CD4-positive, alpha-beta T cell (primary cell): ENCODE data around the gene PBX1. TPM values are rescaled to one million over a fixed set of nuclear protein-coding genes. Genes with fewer than 3 reads are reported as not detected.

Experiments used
- ATAC-seq: fragments of 200-7000 bp; cut with Tn5 transposase; one replicate; pipeline ENCODE4 v1.10.0; 2022; ENCODE audit warnings: mild to moderate bottlenecking; ENCODE audit not compliant: poor library complexity
- CTCF ChIA-PET: fragments of 350-600 bp; sonication (Branson Sonifier 250); formaldehyde crosslinking; loops from one replicate; lab custom pipeline; 2021; ENCODE audit warnings: antibody characterized with exemption, inconsistent platforms; lab: Charles Lee
- POLR2A ChIA-PET: fragments of 350-600 bp; sonication (Branson Sonifier 250); formaldehyde crosslinking; loops from one replicate; lab custom pipeline; 2021; ENCODE audit warnings: antibody characterized with exemption, inconsistent platforms; lab: Charles Lee
- DNase-seq, 14 experiments: peaks; one replicate each; pipeline ENCODE4 v3.0.0-alpha.2; 2013 to 2020; ENCODE audit warnings: mixed read lengths in 2 of 14
- H3K27ac ChIP-seq, 2 donors: one replicate each; pipeline versions ENCODE4 v1.5.1 to v1.7.0; 2013; ENCODE audit warnings: low read length in 2 of 2, low read depth in 1 of 2, mild to moderate bottlenecking in 1 of 2
- H3K27me3 ChIP-seq, 2 experiments: 1 replicate in 1 of 2; 2 replicates in 1 of 2; pipeline versions ENCODE4 v1.6.1 to v1.7.0; 2013; ENCODE audit warnings: low read length in 2 of 2, control low read depth in 1 of 2, mild to moderate bottlenecking in 1 of 2, moderate library complexity in 1 of 2; ENCODE audit not compliant: insufficient read depth in 2 of 2, control insufficient read depth in 1 of 2
- H3K36me3 ChIP-seq: one replicate; pipeline ENCODE4 v1.6.1; 2013; ENCODE audit warnings: low read length, control low read depth; ENCODE audit not compliant: insufficient read depth
- H3K4me1 ChIP-seq: one replicate; pipeline ENCODE4 v1.6.1; 2013; ENCODE audit warnings: low read length, control low read depth; ENCODE audit not compliant: insufficient read depth
- H3K4me3 ChIP-seq: one replicate; pipeline ENCODE4 v1.5.1; 2013; ENCODE audit warnings: mild to moderate bottlenecking, low read length, moderate library complexity
- H3K9me3 ChIP-seq, 2 experiments: 1 replicate in 1 of 2; 2 replicates in 1 of 2; pipeline versions ENCODE4 v1.6.1 to v1.7.0; 2013; ENCODE audit warnings: low read length in 2 of 2, mild to moderate bottlenecking in 2 of 2, control low read depth in 1 of 2, moderate library complexity in 1 of 2; ENCODE audit not compliant: control insufficient read depth in 1 of 2, insufficient read depth in 1 of 2
- H3K27ac Mint-ChIP-seq: one replicate; pipeline ENCODE4 v1.8.0; 2020; ENCODE audit warnings: mixed read lengths
- H3K27me3 Mint-ChIP-seq: one replicate; pipeline ENCODE4 v1.8.0; 2021; ENCODE audit warnings: mixed read lengths
- H3K36me3 Mint-ChIP-seq: one replicate; pipeline ENCODE4 v1.8.0; 2021; ENCODE audit warnings: low read depth, mixed read lengths
- H3K4me1 Mint-ChIP-seq: one replicate; pipeline ENCODE4 v1.8.0; 2021; ENCODE audit warnings: low read depth, mixed read lengths
- H3K4me3 Mint-ChIP-seq: one replicate; pipeline ENCODE4 v1.8.0; 2020; ENCODE audit warnings: mild to moderate bottlenecking, mixed read lengths
- H3K9me3 Mint-ChIP-seq: one replicate; pipeline ENCODE4 v1.8.0; 2020; ENCODE audit warnings: mixed read lengths
- intact Hi-C, 2 experiments: fragments of 100-400 bp; cut with DNase I in 1 of 2; cut with micrococcal nuclease in 1 of 2; formaldehyde crosslinking; loops; one replicate each; pipeline versions ENCODE4 v1.15.1 to v1.9.0; 2023 to 2025; cut with DNase I, micrococcal nuclease
- total RNA-seq, 174 experiments: library from RNA in 2 of 174; stranded (reverse) in 2 of 174; gene quantifications; one replicate each; pipeline ENCODE4 v1.2.3 and lab custom pipeline; 2021 to 2026
- TF ChIP-seq, protein P1 (sequence below): fragments of 200-600 bp; IDR thresholded peaks from one replicate; pipeline ENCODE4 v1.8.0; 2022; ENCODE audit warnings: antibody characterized with exemption, mild to moderate bottlenecking

PBX1 gene
- total RNA-seq, 2 experiments from 2014 or later: 0.64 to 0.96 TPM

GRCh38 chr1:164625004-164625617, 66.1 kb downstream of the PBX1 start:
- Histone ChIP-seq H3K36me3 (no peaks in the 10 kb centered on the region), H3K4me1 (no peaks in the 10 kb centered on the region), H3K4me3 (no peak overlapping the region), H3K9me3 (no peaks in the 10 kb centered on the region), H3K27me3 (no peaks in the 10 kb centered on the region), H3K27ac (no peak overlapping the region)
- H3K9me3 Mint-ChIP-seq: no peaks in the 10 kb centered on the region
- TF ChIP-seq, protein P1, sequence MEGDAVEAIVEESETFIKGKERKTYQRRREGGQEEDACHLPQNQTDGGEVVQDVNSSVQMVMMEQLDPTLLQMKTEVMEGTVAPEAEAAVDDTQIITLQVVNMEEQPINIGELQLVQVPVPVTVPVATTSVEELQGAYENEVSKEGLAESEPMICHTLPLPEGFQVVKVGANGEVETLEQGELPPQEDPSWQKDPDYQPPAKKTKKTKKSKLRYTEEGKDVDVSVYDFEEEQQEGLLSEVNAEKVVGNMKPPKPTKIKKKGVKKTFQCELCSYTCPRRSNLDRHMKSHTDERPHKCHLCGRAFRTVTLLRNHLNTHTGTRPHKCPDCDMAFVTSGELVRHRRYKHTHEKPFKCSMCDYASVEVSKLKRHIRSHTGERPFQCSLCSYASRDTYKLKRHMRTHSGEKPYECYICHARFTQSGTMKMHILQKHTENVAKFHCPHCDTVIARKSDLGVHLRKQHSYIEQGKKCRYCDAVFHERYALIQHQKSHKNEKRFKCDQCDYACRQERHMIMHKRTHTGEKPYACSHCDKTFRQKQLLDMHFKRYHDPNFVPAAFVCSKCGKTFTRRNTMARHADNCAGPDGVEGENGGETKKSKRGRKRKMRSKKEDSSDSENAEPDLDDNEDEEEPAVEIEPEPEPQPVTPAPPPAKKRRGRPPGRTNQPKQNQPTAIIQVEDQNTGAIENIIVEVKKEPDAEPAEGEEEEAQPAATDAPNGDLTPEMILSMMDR: no peak
- ATAC-seq (no peak), DNase-seq (no peak)
- H3K4me1 Mint-ChIP-seq: no peaks in the 10 kb centered on the region
- no peaks in the 10 kb centered on the region for H3K36me3 Mint-ChIP-seq
- POLR2A ChIA-PET: no interaction called here
- intact Hi-C loops: no loop called here
- CTCF ChIA-PET: no interaction called here
- H3K27me3 Mint-ChIP-seq: no peaks in the 10 kb centered on the region
- H3K27ac Mint-ChIP-seq: no peak overlapping the region
- no peak overlapping the region for H3K4me3 Mint-ChIP-seq

DNA sequence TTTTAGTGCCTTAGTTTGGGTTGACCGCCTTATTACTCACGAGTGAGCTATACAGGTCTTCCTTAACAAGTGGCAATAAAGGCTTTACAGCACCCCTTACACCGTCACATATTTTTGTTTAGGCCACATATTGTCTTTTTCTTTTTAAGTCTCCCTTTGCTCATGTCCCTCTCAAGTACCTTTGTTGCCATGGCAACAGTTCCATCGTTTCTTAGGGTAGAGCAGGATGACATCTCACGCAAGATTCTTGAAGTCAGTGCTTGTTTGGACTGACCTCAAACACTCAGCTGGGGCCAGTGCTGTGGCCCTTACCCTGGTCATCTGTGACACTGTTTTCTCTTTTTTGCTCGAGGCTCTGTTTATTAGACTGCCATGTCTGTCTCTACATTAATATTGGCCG, 69.8 kb downstream of the PBX1 start:
- ChIA-PET POLR2A (no interaction called here), CTCF (no interaction called here)
- DNase-seq (no peak), ATAC-seq (no peak)
- H3K4me3 Mint-ChIP-seq: no peak overlapping the region
- H3K4me1 Mint-ChIP-seq: no peaks in the 10 kb centered on the region
- no peaks in the 10 kb centered on the region for H3K4me1 ChIP-seq
- no peaks in the 10 kb centered on the region for H3K9me3 ChIP-seq
- no peak overlapping the region for H3K4me3 ChIP-seq
- no peak overlapping the region for H3K27ac ChIP-seq
- no peaks in the 10 kb centered on the region for H3K27me3 ChIP-seq
- no peaks in the 10 kb centered on the region for H3K36me3 ChIP-seq
- TF ChIP-seq, protein P1: no peak
- H3K27me3 Mint-ChIP-seq: no peaks in the 10 kb centered on the region
- H3K36me3 Mint-ChIP-seq: no peaks in the 10 kb centered on the region
- no peak overlapping the region for H3K27ac Mint-ChIP-seq
- H3K9me3 Mint-ChIP-seq: no peaks in the 10 kb centered on the region
- intact Hi-C loops: no loop called here

DNA sequence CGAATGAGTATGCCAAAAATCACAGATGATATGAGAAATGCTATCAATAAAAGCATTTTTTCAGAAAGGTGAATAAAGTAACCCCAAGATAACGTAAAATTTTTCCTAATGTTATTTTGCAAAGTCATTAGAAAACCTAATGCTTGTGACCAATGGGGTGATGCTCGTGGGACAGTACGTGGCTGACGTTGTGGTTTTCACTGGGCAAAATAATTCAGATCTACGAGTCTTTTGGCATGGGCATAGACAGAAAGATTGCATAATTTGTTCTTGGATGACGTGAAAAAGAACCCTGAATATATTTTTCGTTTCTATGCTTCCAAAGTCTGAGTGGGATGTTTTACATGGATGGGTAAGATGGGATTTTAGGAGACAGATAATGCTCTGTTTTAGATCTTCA, 71.0 kb downstream of the PBX1 start:
- Mint-ChIP-seq H3K27me3 (no peaks in the 10 kb centered on the region), H3K4me3 (no peak overlapping the region), H3K36me3 (no peaks in the 10 kb centered on the region), H3K27ac (no peak overlapping the region), H3K4me1 (no peaks in the 10 kb centered on the region), H3K9me3 (no peaks in the 10 kb centered on the region)
- DNase-seq (no peak), ATAC-seq (no peak)
- H3K4me3 ChIP-seq: no peak overlapping the region
- ChIA-PET CTCF (no interaction called here), POLR2A (no interaction called here)
- peaks cover 0 to 2% of the 10 kb centered on the region in 2 experiments for H3K27me3 ChIP-seq
- TF ChIP-seq, protein P1: no peak
- H3K4me1 ChIP-seq: no peaks in the 10 kb centered on the region
- H3K36me3 ChIP-seq: no peaks in the 10 kb centered on the region
- intact Hi-C loops: no loop called here
- no peaks in the 10 kb centered on the region for H3K9me3 ChIP-seq
- no peak overlapping the region for H3K27ac ChIP-seq
